PFSK-1 (cell line): ENCODE results near the gene BPGM.

Source experiments
- FOXP2 ChIP-seq: optimal IDR thresholded peaks from 2 replicates; pipeline ENCODE3; 2011; ENCODE audit warnings: borderline replicate concordance, control low read depth, inconsistent platforms; ENCODE audit not compliant: insufficient read depth; ENCODE audit errors: extremely low read length, extremely low read depth
- POLR2AphosphoS5 ChIP-seq: IDR thresholded peaks from 2 replicates; pipeline ENCODE4 v1.6.1; 2012; ENCODE audit warnings: low read depth, mild to moderate bottlenecking, control low read depth, low read length, moderate library complexity
- TAF1 ChIP-seq: IDR thresholded peaks from 2 replicates; pipeline ENCODE4 v1.6.1; 2012; ENCODE audit warnings: low read length, control low read depth, borderline replicate concordance; ENCODE audit not compliant: insufficient read depth

- TF ChIP-seq POLR2AphosphoS5 (no peak), TAF1 (no peak), FOXP2 (no peak)
Measured at GRCh38 chr7:134643131-134643530, 3.5 kb upstream of the BPGM start.
